Endothelial cell of umbilical vein (primary cell): ENCODE data around the gene C6orf141. TPM values are rescaled to one million over a fixed set of nuclear protein-coding genes. Genes with fewer than 3 reads are reported as not detected.

ENCODE experiments used
- BruUV-seq: library from RNA; stranded (reverse); fragments of 400-500 nt; replicated peaks from 2 replicates; lab custom pipeline; 2021; lab: Mats Ljungman, UMichigan
- CTCF ChIA-PET: fragments of 300-600, 350-600 bp; sonication (Branson Sonifier 250); formaldehyde crosslinking; loops from one replicate; lab custom pipeline; 2021; ENCODE audit warnings: antibody characterized with exemption, inconsistent platforms; lab: Charles Lee
- POLR2A ChIA-PET: fragments of 300-600, 350-600 bp; sonication (Branson Sonifier 250); formaldehyde crosslinking; loops from one replicate; lab custom pipeline; 2021; ENCODE audit warnings: antibody characterized with exemption, inconsistent platforms; lab: Charles Lee
- DNase-seq: peaks from one replicate; pipeline ENCODE4 v3.0.0-alpha.2; 2011; ENCODE audit warnings: low read depth, low spot score
- FAIRE-seq: peaks from 2 replicates; lab custom pipeline; 2011; peaks lifted over from hg19 to GRCh38; lab: Jason Lieb, UNC
- H2AFZ ChIP-seq: 2 replicates; pipeline ENCODE4 v1.6.0; 2012; ENCODE audit warnings: low read depth, low read length, control low read depth, inconsistent platforms
- H3K27ac ChIP-seq: 2 replicates; pipeline ENCODE4 v1.5.1; 2011; ENCODE audit warnings: low read depth, mild to moderate bottlenecking, control low read depth, low read length, moderate library complexity; ENCODE audit not compliant: insufficient read depth
- H3K27me3 ChIP-seq, 2 experiments: 2 replicates each; pipeline versions ENCODE4 v1.6.0 to v1.6.1; 2011; ENCODE audit warnings: low read length in 2 of 2, mixed read lengths in 1 of 2; ENCODE audit not compliant: control insufficient read depth in 2 of 2, insufficient read depth in 2 of 2
- H3K36me3 ChIP-seq, 2 experiments: 2 replicates in 1 of 2; 3 replicates in 1 of 2; pipeline ENCODE4 v1.5.1; 2011; ENCODE audit warnings: low read length in 2 of 2, mild to moderate bottlenecking in 1 of 2, moderate library complexity in 1 of 2; ENCODE audit not compliant: control insufficient read depth in 2 of 2, insufficient read depth in 2 of 2; ENCODE audit errors: extremely low read depth in 1 of 2
- H3K4me1 ChIP-seq: 3 replicates; pipeline ENCODE4 v1.5.1; 2011; ENCODE audit warnings: mild to moderate bottlenecking, low read length; ENCODE audit not compliant: control insufficient read depth, insufficient read depth; ENCODE audit errors: extremely low read depth
- H3K4me2 ChIP-seq: 2 replicates; pipeline ENCODE4 v1.6.1; 2011; ENCODE audit warnings: low read length, control low read depth, mixed read lengths; ENCODE audit not compliant: insufficient read depth
- H3K4me3 ChIP-seq, 3 experiments: fragments of 200-600 bp in 1 of 3; sonication (generic), shearing (Covaris generic) in 1 of 3; replicated peaks in 1 of 3; 2 replicates each; pipeline ENCODE4 v1.5.1; 2011 to 2016; ENCODE audit warnings: control low read depth in 3 of 3, low read length in 3 of 3, mild to moderate bottlenecking in 2 of 3, inconsistent platforms in 1 of 3, low read depth in 1 of 3, moderate library complexity in 1 of 3; ENCODE audit not compliant: insufficient read depth in 1 of 3
- H3K79me2 ChIP-seq: 2 replicates; pipeline ENCODE4 v1.6.0; 2012; ENCODE audit warnings: low read length, inconsistent platforms; ENCODE audit not compliant: control insufficient read depth, insufficient read depth
- H3K9ac ChIP-seq: replicated peaks from 2 replicates; pipeline ENCODE3; 2011; ENCODE audit warnings: low read length, control low read depth; ENCODE audit not compliant: insufficient read depth; ENCODE audit errors: extremely low read depth
- H3K9me1 ChIP-seq: replicated peaks from 3 replicates; pipeline ENCODE4 v1.6.0; 2011; ENCODE audit warnings: mild to moderate bottlenecking, low read length; ENCODE audit not compliant: control insufficient read depth, insufficient read depth; ENCODE audit errors: extremely low read depth
- H3K9me3 ChIP-seq: replicated peaks from 2 replicates; pipeline ENCODE4 v1.5.1; 2012; ENCODE audit warnings: low read length, inconsistent platforms; ENCODE audit not compliant: control insufficient read depth, insufficient read depth
- H4K20me1 ChIP-seq: replicated peaks from 2 replicates; pipeline ENCODE3; 2011; ENCODE audit warnings: mild to moderate bottlenecking, low read length; ENCODE audit not compliant: control insufficient read depth, insufficient read depth; ENCODE audit errors: extremely low read depth
- CTCF ChIP-seq, 2 donors: IDR thresholded peaks; 1 replicate in 1 of 2; 2 replicates in 1 of 2; pipeline ENCODE4 v1.5.1; 2011; ENCODE audit warnings: low read length in 2 of 2, mild to moderate bottlenecking in 2 of 2, moderate library complexity in 2 of 2, control low read depth in 1 of 2, inconsistent platforms in 1 of 2, low read depth in 1 of 2; ENCODE audit not compliant: insufficient read depth in 1 of 2; ENCODE audit errors: extremely low read depth in 1 of 2
- FOS ChIP-seq: IDR thresholded peaks from 2 replicates; pipeline ENCODE4 v1.6.1; 2011; ENCODE audit warnings: mild to moderate bottlenecking, low read length, moderate library complexity, borderline replicate concordance; ENCODE audit not compliant: insufficient read depth
- GATA2 ChIP-seq: IDR thresholded peaks from 2 replicates; pipeline ENCODE4 v1.7.0; 2011; ENCODE audit warnings: low read depth, mild to moderate bottlenecking, moderate library complexity, mixed read lengths, low read length; ENCODE audit not compliant: insufficient read length, insufficient read depth
- MAX ChIP-seq: IDR thresholded peaks from 2 replicates; pipeline ENCODE4 v1.6.1; 2011; ENCODE audit not compliant: insufficient read depth, insufficient read length
- POLR2A ChIP-seq: IDR thresholded peaks from 2 replicates; pipeline ENCODE4 v1.6.1; 2012; ENCODE audit warnings: low read depth, mild to moderate bottlenecking, control low read depth, low read length
- POLR2AphosphoS5 ChIP-seq: IDR thresholded peaks from 2 replicates; pipeline ENCODE4 v1.6.1; 2012; ENCODE audit warnings: low read depth, mild to moderate bottlenecking, control low read depth, low read length, moderate library complexity; ENCODE audit not compliant: insufficient read depth
- dilution Hi-C: fragments of 300-500 bp; cut with MboI; formaldehyde crosslinking; loops from one replicate; pipeline ENCODE4 v1.15.0; 2019; ENCODE audit warnings: low sequenced_read_pairs; ENCODE audit not compliant: extremely low pct_ligation_motif_present
- intact Hi-C: fragments of 100-400 bp; cut with micrococcal nuclease; formaldehyde crosslinking; loops from one replicate; pipeline ENCODE4 v1.10.0; 2022
- polyA plus RNA-seq, 4 experiments: library from polyadenylated mRNA; depleted of rRNA in 3 of 4; stranded (reverse) in 3 of 4; unstranded in 1 of 4; fragments of >200 nt; gene quantifications; 2 replicates each; pipeline versions ENCODE4 v1.2.1 to v1.2.3, GENCODE V29; 2011 to 2012; ENCODE audit warnings: missing spikeins in 1 of 4
- total RNA-seq: library from RNA; stranded (reverse); gene quantifications from 2 replicates; pipeline ENCODE4 v1.2.3, GENCODE V29; 2021

The C6orf141 gene
- total and polyA plus RNA-seq, 2 donors (not counting 3 experiments of a cell fraction or from before 2014, with no cell fraction given), result 5.7 to 15.5 TPM

GRCh38 chr6:49531774-49532569 lies 18.5 kb upstream of the C6orf141 start:
- no peaks in the 10 kb centered on the region for H3K79me2 ChIP-seq
- H3K4me3 ChIP-seq, result peak overlapping the region in 1 of 3 experiments; percentile 58
- POLR2A ChIA-PET, result interaction anchor here (0.7 to 1.1 kb wide), 3 partner anchors 14 to 34 kb away, joined by 3 to 7 read pairs (median 3); no protein-coding TSS in a partner anchor
- dilution Hi-C loops (no loop called here), intact Hi-C loops (loop anchor here (1.0 kb wide), 6 partner anchors 19 to 317 kb away; partner anchors contain the start of genes CENPQ and MMUT)
- no peaks in the 10 kb centered on the region for H4K20me1 ChIP-seq
- CTCF ChIA-PET, result interaction anchor here (0.6 to 7.9 kb wide), 36 partner anchors 8 to 1744 kb away, joined by 3 to 341 read pairs (median 6); partner anchors contain the start of gene C6orf141
- FAIRE-seq (peak; percentile 70), DNase-seq (peak; percentile 84)
- H3K9me1 ChIP-seq, result no peaks in the 10 kb centered on the region
- peak overlapping the region; percentile 37 for H3K9ac ChIP-seq
- H3K27ac ChIP-seq, result no peak overlapping the region
- TF ChIP-seq CTCF (IDR thresholded peaks at IDR 0.05; ENCODE audit: extremely low read depth in 1 of 2, insufficient read depth in 1 of 2, low read depth in 1 of 2, low read length in 2 of 2), result peak; percentile 66 to 71
- no peak for TF ChIP-seq MAX
- H3K27me3 ChIP-seq, result peaks cover 0 to 4% of the 10 kb centered on the region in 2 experiments
- H3K4me2 ChIP-seq, result peak overlapping the region; percentile 90
- no TSS peak for BruUV-seq
- H3K9me3 ChIP-seq, result no peaks in the 10 kb centered on the region
- H2AFZ ChIP-seq, result peak overlapping the region; percentile 71
- peaks cover 3% of the 10 kb centered on the region for H3K4me1 ChIP-seq
- no peaks in the 10 kb centered on the region for H3K36me3 ChIP-seq

GRCh38 chr6:49535795-49536194 lies 14.7 kb upstream of the C6orf141 start:
- Histone ChIP-seq H3K36me3 (no peaks in the 10 kb centered on the region), H3K9ac (no peak overlapping the region), H3K27me3 (no peaks in the 10 kb centered on the region), H3K4me2 (no peak overlapping the region), H3K9me1 (no peaks in the 10 kb centered on the region), H3K4me3 (no peak overlapping the region), H3K4me1 (peaks cover 3% of the 10 kb centered on the region), H3K79me2 (no peaks in the 10 kb centered on the region), H3K9me3 (no peaks in the 10 kb centered on the region), H4K20me1 (no peaks in the 10 kb centered on the region), H3K27ac (no peak overlapping the region), H2AFZ (no peak overlapping the region)
- TF ChIP-seq GATA2, result no peak
- no peak for TF ChIP-seq POLR2AphosphoS5
- no peak for TF ChIP-seq CTCF (IDR thresholded peaks at IDR 0.05; ENCODE audit: extremely low read depth in 1 of 2, insufficient read depth in 1 of 2, low read depth in 1 of 2, low read length in 2 of 2)
- TF ChIP-seq POLR2A, result no peak
- no peak for TF ChIP-seq FOS
- TF ChIP-seq MAX, result no peak
- DNase-seq, result no peak
- no peak for FAIRE-seq
- intact Hi-C loops (no loop called here), dilution Hi-C loops (no loop called here)
- CTCF ChIA-PET, result interaction anchor here (1.4 to 7.9 kb wide), 3 partner anchors 32 to 87 kb away, joined by 3 to 341 read pairs (median 205); no protein-coding TSS in a partner anchor
- no TSS peak for BruUV-seq
- POLR2A ChIA-PET, result no interaction called here
